ENCODE data around the gene POLL. TPM values are rescaled to one million over a fixed set of nuclear protein-coding genes. Genes with fewer than 3 reads are reported as not detected.

Gene POLL
- total RNA-seq, 1 experiment from 2014 or later = 51.3 TPM

GRCh38 chr10:101573885-101574753 is 13.9 kb downstream of the POLL start:
- no peak for DNase-seq (ENCODE audit: low read depth, low spot score)
- TF ChIP-seq CEBPB (IDR thresholded peaks at IDR 0.05; ENCODE audit: low read depth) (no peak), SIN3A (IDR thresholded peaks at IDR 0.05; ENCODE audit: low read depth) (no peak), POLR2AphosphoS5 (IDR thresholded peaks at IDR 0.05; ENCODE audit: low read depth, low read length) (0 out of 2 replicates have a peak, but pooled peaks have one; percentile 17), FOSL1 (IDR thresholded peaks at IDR 0.05; ENCODE audit: low read depth) (no peak), MAX (IDR thresholded peaks at IDR 0.05) (no peak), SRF (IDR thresholded peaks at IDR 0.05; ENCODE audit: low read depth) (no peak), EZH2 (IDR thresholded peaks at IDR 0.05) (no peak)
- Histone ChIP-seq H4K20me1 (ENCODE audit: insufficient read depth) (no peaks in the 10 kb centered on the region), H3K9me3 (ENCODE audit: control insufficient read depth in 1 of 2, insufficient read depth in 1 of 2, low read depth in 1 of 2, low read length in 2 of 2) (no peaks in the 10 kb centered on the region), H3K4me1 (ENCODE audit: control insufficient read depth in 1 of 2, insufficient read depth in 2 of 2, low read length in 2 of 2) (peaks cover 11 to 26% of the 10 kb centered on the region in 2 experiments), H3K4me2 (ENCODE audit: low read length) (no peak overlapping the region), H3K27me3 (ENCODE audit: insufficient read depth, low read length) (no peaks in the 10 kb centered on the region), H3K79me2 (ENCODE audit: insufficient read depth, low read length) (no peaks in the 10 kb centered on the region), H3K9ac (ENCODE audit: low read length) (no peak overlapping the region), H3K4me3 (replicated peaks in 1 of 2; ENCODE audit: low read depth in 1 of 2, low read length in 2 of 2) (no peak overlapping the region), H3K27ac (ENCODE audit: low read depth, low read length) (no peak overlapping the region), H3K9me2 (ENCODE audit: insufficient read depth) (no peaks in the 10 kb centered on the region), H2AFZ (ENCODE audit: low read depth, low read length, poor library complexity, severe bottlenecking) (no peak overlapping the region), H3K36me3 (ENCODE audit: control insufficient read depth in 1 of 2, insufficient read depth in 2 of 2, low read length in 2 of 2) (no peaks in the 10 kb centered on the region)
- no peak for ATAC-seq
- intact Hi-C loops (cut with micrococcal nuclease) = loop anchor here (10.0 kb wide), 1 partner anchor 509 kb away; the partner anchor contains the start of gene KAZALD1
- ChIA-PET RAD21 (ENCODE audit: low non-redundant PET in 1 of 2, low total read pairs in 2 of 2, uncharacterized antibody in 2 of 2, unreplicated experiment in 2 of 2) (no interaction called here), CTCF (interaction anchor here (0.9 to 1.0 kb wide), 2 partner anchors 29 to 360 kb away, joined by 3 read pairs; no protein-coding TSS in a partner anchor), POLR2A (no interaction called here)
- BruUV-seq (replicated peaks) = no TSS peak

GRCh38 chr10:101572785-101573184 is 15.3 kb downstream of the POLL start:
- Histone ChIP-seq H3K36me3 (ENCODE audit: control insufficient read depth in 1 of 2, insufficient read depth in 2 of 2, low read length in 2 of 2) (no peaks in the 10 kb centered on the region), H3K4me1 (ENCODE audit: control insufficient read depth in 1 of 2, insufficient read depth in 2 of 2, low read length in 2 of 2) (peaks cover 11 to 27% of the 10 kb centered on the region in 2 experiments), H3K4me3 (replicated peaks in 1 of 2; ENCODE audit: low read depth in 1 of 2, low read length in 2 of 2) (no peak overlapping the region), H3K27me3 (ENCODE audit: insufficient read depth, low read length) (no peaks in the 10 kb centered on the region), H3K4me2 (ENCODE audit: low read length) (no peak overlapping the region), H4K20me1 (ENCODE audit: insufficient read depth) (no peaks in the 10 kb centered on the region), H3K79me2 (ENCODE audit: insufficient read depth, low read length) (no peaks in the 10 kb centered on the region), H3K9me3 (ENCODE audit: control insufficient read depth in 1 of 2, insufficient read depth in 1 of 2, low read depth in 1 of 2, low read length in 2 of 2) (no peaks in the 10 kb centered on the region), H3K9ac (ENCODE audit: low read length) (no peak overlapping the region), H3K27ac (ENCODE audit: low read depth, low read length) (no peak overlapping the region), H3K9me2 (ENCODE audit: insufficient read depth) (no peaks in the 10 kb centered on the region), H2AFZ (ENCODE audit: low read depth, low read length, poor library complexity, severe bottlenecking) (no peak overlapping the region)
- no peak for ATAC-seq
- ChIA-PET RAD21 (ENCODE audit: low non-redundant PET in 1 of 2, low total read pairs in 2 of 2, uncharacterized antibody in 2 of 2, unreplicated experiment in 2 of 2) (interaction anchor here in 1 of 2 experiments (1.0 kb wide), 1 partner anchor 359 kb away, joined by 3 read pairs; no protein-coding TSS in a partner anchor), POLR2A (interaction anchor here (0.8 kb wide), 1 partner anchor 359 kb away, joined by 4 read pairs; no protein-coding TSS in a partner anchor), CTCF (interaction anchor here (3.8 kb wide), 1 partner anchor 359 kb away, joined by 130 read pairs; no protein-coding TSS in a partner anchor)
- no peak for DNase-seq (ENCODE audit: low read depth, low spot score)
- intact Hi-C loops (cut with micrococcal nuclease) = loop anchor here (10.0 kb wide), 1 partner anchor 508 kb away; the partner anchor contains the start of gene KAZALD1
- no peak for TF ChIP-seq POLR2A (IDR thresholded peaks at IDR 0.05; ENCODE audit: borderline replicate concordance, extremely low read depth, insufficient read depth, insufficient read length)
- TF ChIP-seq ZFX (IDR thresholded peaks at IDR 0.05) = no peak
- TF ChIP-seq EZH2 (IDR thresholded peaks at IDR 0.05) = no peak
- TF ChIP-seq REST (IDR thresholded peaks at IDR 0.05; ENCODE audit: low read depth) = no peak
- no peak for TF ChIP-seq SIN3A (IDR thresholded peaks at IDR 0.05; ENCODE audit: low read depth)
- TF ChIP-seq ELF1 (IDR thresholded peaks at IDR 0.05; ENCODE audit: borderline replicate concordance, low read depth) = no peak
- no peak for TF ChIP-seq RAD21 (IDR thresholded peaks at IDR 0.05; ENCODE audit: low read depth)
- TF ChIP-seq ZNF274 (IDR thresholded peaks at IDR 0.05; ENCODE audit: low read depth, low read length) = no peak
- no TSS peak for BruUV-seq (replicated peaks)
